Activated CD4-positive, alpha-beta T cell treated with anti-CD3 and anti-CD28 coated beads for 24 hours (primary cell): Measurements from ENCODE around the gene USP25.

Source experiments
- DNase-seq, 2 donors: peaks; one replicate each; pipeline ENCODE4 v3.0.0-alpha.2; 2020; ENCODE audit warnings: low read depth in 2 of 2

USP25 gene

DNA sequence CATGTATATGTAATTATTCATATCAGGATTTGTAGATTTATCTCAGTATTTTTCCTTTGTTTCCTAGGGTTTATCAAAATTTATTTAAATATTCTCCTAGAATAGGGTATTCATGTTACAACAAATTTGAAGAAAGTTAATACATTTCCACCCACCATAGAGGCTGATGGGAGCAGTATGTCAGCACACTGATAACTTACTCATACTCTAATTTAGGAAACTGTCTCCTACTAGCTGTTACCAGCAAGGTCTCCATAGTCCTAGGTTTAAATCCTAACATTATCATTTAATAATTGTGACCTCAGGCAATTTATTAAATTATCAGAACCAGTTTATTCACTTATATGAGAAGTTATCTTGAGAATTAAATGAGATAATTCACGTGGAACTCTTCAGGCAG is 127.0 kb downstream of the USP25 start:
- no peak for DNase-seq

DNA sequence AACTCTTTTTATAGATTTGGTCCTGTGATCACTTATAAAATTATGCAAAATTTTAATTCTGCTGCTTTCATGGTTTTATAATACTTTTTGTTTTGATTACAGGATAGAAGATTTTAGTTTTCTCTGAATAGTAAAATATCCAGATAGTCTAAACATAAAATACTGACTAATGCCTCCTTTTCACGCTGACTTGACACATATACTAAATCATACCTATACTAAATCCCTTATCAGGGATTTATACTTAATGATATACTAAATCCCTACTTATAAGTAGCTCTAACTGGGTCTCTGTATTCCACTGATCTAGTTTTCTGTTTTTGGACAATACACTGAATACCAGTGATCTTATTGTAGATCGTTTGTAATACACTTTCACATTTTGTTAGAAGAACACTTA is 128.0 kb downstream of the USP25 start:
- no peak for DNase-seq

DNA sequence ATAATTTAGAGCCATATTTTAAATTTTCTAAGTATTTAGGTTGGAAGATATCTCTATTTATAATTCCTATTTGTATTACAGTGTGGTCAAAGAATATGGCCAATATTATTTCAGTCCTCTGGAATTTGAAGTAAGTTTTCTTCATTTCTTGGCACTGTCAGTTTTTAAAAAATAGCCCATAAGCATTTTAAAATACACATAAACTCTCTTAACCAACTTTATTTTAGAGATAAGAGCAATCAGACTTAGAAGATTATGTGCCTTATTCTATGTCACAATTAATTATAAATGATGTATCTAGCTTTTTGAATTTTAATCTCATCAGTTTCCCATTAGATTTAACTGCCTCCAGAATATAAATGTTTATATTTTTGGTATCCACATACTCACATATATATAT is 130.8 kb downstream of the USP25 start:
- DNase-seq, result no peak

DNA sequence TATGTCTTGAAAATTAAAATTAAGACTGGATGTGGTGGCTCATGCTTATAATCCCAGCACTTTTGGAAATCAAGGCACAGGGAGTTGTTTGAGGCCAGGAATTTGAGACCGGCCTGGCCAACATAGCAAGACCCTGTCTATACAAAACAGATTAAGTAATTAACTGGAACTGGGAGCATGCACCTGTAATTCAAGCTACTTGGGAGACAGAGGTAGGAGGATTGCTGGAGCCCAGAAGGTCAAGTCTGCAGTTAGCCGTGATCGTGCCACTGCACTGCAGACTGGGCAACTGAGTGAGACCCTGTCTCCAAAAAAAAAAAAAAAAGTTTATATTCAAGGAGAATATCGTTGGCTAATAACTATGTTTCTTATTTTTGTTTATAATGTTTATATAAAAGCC is 139.2 kb downstream of the USP25 start:
- no peak for DNase-seq

DNA sequence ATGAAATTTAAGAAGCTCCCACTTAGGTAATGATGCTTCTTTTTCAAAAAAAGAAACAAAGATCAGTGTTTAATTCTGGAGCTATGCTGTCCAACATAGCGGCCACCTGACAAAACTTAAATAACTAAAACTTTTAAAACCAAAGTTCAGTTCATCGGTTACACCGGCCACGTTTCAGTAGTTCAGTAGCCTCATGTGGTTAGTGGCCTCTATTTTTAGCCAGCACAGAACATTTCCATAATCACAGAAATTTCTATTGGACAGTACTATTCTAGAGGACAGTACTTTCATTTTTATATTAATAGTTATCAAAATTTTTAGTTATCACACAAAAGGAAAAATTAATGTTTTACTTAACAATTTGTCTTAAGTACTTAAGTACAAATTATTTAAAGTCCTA is 141.0 kb downstream of the USP25 start:
- DNase-seq, result no peak

DNA sequence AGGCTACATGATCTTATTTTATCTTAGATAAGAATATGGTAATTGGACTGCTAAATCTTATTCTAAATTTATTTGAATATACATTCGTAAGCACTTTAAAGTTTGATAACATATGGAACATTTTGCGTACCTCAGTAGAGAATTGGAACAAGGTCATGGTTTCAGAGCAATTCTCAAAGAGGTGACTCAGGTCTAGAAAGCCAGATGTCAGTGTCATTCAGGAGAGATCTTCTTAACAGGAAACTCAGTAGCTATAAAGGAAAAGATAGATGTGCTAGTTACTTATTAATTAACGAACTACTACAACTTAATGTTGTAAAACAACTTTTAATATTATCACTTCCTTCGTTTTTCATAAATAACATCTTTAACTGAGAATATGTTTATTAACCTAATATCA is 142.5 kb downstream of the USP25 start:
- DNase-seq, result no peak

DNA sequence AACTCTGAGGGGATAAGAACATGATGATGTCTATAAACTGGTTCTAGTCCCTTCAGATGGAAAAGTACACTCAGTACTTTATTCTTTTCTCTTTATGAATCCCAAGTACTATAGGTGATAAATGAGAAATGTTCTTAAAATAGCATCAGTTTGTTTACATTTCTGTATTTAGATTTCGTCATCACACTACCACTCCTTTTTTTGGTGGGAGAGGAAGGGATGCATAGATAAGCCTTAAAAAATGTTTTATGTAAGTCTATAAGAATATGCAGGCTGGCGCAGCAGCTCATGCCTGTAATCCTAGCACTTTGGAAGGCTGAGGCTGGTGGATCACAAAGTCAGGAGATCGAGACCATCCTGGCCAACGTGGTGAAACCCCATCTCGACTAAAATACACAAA is 144.8 kb downstream of the USP25 start:
- DNase-seq, result no peak

DNA sequence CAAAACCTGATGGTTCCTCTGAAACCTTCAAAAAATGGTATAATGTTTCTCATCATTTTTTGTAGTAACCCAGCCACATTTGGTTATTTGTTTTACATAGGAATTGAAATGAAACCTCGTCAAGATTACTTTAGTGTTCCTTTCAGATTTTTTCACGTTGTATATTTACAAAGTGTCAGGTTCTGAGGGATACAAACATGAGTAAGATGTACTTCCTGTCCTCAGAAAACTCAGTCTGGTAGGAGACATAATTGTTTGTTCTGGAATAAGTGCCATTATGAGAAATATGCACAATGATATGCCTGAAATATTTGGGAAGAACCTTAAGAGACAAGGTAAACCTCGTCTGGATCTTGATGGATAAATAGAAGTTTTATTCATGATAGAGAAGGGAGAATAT is 145.5 kb downstream of the USP25 start:
- no peak for DNase-seq

DNA sequence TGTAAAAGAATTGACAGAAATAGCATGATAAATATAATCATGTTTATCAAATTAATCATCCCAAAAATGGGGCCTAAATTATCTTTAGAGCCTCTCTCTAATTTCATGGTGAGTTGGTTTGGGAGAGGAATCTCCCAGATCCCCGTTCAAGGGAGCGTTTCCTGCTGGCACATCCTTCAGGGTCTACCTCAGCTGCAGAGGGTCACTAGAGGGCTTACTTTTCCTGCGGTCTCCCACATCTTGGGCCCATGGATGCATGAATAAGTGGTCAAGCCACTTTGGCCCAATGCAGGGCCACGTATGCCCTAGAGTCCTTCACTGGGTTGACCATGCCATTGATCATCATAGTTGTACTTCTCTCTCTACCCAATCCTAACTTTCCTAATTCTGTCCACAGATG is 164.1 kb downstream of the USP25 start:
- no peak for DNase-seq

DNA sequence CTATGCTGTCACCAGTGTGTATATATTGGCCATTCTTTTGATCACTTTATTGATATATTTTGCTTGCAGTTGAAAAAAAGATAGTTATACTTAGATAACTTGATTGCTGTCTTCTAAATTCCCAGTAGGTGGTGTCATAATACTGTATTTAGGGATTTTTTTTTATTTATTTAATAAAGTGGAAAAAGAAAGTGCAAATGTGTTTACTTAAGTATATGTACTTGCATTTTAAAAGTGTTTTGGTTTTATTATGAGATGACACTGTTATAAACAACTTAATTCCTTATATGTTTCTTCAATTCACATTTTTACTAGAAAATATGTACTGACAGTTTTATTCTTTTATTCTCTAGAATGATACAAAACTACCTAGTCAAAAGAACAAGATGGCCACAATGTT is 164.8 kb downstream of the USP25 start:
- no peak for DNase-seq

DNA sequence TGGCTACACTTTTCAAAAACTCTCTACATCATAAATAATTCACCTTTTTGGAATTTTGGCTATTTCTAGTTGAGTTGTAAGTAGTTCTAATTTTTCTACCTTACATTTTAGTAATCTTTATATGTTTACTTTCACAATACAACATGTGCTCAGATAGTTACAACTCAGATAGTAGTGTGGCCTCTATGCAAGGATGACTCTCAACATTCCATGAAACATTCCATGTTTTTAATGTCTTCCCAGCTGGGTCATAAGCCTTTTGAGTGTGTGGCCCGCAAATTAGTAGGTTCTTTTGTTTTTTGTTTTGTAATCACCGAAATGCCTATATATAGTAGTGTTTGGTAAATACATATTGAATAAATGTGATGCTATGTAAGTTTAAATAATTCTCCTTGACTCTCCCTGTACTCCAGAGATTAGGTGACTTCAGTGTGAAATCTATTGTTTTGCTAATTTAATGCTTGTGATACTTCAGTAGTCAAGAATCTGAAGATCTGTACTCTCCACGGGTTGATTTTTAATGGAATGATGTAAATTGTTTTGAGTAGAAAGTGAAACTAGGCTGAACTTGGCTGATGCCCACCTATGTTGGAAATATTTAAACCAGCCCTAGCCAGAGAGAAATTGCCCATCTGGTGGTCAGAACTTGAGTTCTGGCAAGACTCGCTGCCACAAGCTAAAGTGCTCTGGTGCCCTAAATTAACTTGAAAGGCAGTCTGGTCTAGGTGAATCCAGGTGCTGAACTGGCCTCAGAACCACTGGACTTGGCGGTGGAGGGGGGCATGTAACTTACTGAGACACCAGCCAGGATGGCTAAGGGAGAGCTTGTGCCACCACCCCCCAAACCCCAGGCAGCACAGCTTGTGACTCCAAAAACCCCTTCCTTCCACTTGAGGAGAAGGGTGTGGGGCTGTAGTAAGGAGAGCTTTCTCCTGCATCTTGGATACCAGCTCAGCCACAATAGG is 165.6 kb downstream of the USP25 start:
- DNase-seq, result no peak

DNA sequence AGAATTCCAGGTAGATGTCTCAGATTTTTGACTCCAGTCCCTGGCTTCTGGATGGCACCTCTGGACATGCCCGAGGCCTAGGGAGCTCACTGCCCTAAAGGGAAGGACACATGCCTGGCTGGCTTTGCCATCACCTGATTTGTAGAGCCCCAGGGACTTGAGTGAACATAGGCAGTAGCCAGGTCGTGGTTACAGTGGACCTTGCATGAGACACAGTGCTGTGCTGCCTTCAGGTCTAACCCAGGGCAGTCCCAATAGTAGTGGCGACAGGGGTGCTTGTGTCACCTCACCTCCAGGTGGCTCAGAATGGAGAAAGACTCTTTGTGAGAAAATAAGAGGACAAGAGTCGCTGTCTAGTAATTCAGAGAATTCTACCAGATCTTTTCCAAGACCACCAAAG is 166.7 kb downstream of the USP25 start:
- DNase-seq, result no peak

DNA sequence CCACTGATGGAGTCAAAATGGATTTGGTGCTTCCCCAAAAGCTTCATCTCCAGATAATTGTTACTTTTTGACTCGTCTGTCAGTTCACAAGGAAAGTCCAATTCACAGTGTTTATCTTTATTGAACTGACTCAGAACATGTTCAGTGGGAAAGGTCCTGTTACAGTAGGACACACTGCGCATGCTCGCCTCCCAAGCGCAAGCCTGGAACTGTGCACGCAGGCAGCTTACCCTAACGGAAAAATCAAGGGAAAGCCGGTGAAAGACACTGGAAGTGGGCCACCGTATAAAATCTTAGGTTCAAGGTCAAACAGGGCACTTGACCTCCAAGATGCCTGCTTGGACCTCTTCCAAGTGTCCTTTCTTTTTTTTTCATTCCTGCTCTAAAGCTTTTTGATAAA is 174.6 kb downstream of the USP25 start:
- DNase-seq, result no peak

DNA sequence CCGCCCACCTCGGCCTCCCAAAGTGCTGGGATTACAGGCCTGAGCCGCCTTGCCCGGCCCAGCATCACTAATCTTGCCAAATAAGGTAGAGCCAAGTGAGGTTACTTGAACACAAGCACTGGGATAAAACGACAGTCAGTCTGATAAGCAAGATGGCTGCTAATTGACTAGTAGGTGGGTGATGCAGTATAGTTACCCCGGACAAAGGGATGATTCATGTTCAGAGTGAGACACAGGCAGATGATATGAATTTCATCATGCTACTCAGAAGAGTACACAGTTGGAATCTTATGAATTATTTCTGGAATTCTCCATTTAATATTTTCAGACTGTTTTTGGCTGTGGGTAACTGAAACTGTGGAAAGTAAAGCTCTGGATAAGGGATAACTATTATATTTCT is 178.4 kb downstream of the USP25 start:
- DNase-seq, result no peak

DNA sequence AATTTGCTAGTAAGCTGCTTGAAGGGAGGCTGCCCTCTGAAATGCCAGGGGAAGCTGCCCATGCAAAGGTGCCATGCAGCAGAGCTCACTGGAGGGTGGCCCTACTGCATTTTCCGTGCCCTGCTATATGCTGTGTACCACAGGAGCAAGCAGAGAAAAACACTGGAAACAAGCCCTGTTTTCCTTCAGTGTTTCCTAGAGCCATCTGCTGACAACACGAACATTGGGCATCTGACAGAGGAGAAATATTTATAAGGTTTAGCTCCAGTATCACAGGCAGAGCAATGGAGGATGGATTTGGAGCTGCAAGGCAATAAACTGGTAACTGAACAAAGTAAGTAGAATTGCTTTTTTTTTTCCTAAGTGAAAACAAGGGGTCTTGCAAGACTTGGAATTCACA is 198.4 kb downstream of the USP25 start:
- no peak for DNase-seq

DNA sequence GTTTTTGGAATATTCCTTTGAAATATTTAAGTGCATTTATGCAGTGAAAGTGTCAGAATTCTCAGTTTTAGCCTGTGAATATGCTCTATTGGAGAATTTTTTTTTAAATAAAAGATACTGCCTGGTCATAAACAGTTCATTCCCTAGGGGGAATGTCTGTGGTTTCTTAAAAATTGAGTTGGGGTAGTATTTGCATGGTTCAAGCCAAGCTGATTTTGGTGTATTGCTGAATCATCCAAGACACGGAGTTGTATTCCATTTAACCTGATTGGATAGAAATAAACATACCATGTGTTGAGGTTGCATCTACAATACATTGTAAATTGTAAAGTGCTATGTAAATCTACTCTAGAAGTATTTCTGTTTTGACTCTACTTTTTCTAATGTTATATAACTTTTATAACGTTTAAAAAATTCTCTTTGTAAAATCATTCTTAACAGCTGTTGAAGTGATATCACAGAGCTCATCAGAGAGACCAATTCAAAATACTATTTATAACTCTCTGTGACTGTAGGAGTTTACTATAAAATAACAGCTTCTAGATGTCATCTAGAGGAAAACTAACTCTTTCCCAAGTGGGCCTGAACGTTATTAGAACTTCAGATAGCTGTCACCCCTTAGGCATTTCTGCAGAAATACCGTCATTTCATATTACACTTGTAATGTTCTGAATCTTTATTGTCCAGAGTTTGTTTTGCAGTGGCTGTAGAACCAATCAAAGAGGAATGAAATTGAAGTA is 199.1 kb downstream of the USP25 start:
- no peak for DNase-seq

DNA sequence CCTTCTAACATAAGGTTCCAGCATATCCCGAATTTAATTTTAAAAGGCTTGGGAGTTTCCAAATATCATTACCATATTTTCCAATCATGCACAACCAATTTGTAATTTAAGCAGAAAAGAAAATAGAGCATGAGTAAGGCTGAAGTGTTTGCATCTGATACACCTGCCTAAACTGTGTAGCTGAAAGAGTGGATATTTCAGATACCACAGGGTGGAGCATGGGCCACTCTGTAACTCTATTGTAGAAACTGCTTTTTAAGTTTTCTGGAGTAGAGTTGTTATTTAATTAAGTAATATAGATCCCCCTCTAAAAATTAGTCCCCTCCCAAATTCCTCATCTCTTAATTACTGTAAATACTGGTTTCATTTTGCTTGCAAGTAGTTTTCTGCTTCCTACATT is 199.8 kb downstream of the USP25 start:
- no peak for DNase-seq
